Esophagus muscularis mucosa (tissue), 4 donors: ENCODE data around the gene EFNA4. TPM values are rescaled to one million over a fixed set of nuclear protein-coding genes. Genes with fewer than 3 reads are reported as not detected.

Experiments used
- DNase-seq: peaks from one replicate; pipeline ENCODE4 v3.0.0-alpha.2; 2017; ENCODE audit errors: extremely low spot score
- H3K27ac ChIP-seq, 4 donors: fragments of 200-600 bp; sonication (generic); replicated peaks in 1 of 4; 1 replicate in 3 of 4; 2 replicates in 1 of 4; pipeline ENCODE4 v1.5.1; 2016 to 2019; ENCODE audit warnings: mild to moderate bottlenecking in 1 of 4
- H3K27me3 ChIP-seq, 4 donors: fragments of 200-600 bp; sonication (generic); one replicate each; pipeline versions ENCODE4 v1.5.1 to v1.6.0; 2016 to 2019
- H3K36me3 ChIP-seq, 4 donors: fragments of 200-600 bp; sonication (generic); one replicate each; pipeline ENCODE4 v1.5.1; 2016 to 2019
- H3K4me1 ChIP-seq, 4 donors: fragments of 200-600 bp; sonication (generic); one replicate each; pipeline ENCODE4 v1.5.1; 2016 to 2019
- H3K4me3 ChIP-seq, 4 donors: fragments of 200-600 bp; sonication (generic); 1 replicate in 2 of 4; 2 replicates in 2 of 4; pipeline ENCODE4 v1.5.1; 2016 to 2019; ENCODE audit warnings: mild to moderate bottlenecking in 4 of 4, moderate library complexity in 1 of 4
- H3K9me3 ChIP-seq, 4 donors: fragments of 200-600 bp; sonication (generic); 1 replicate in 3 of 4; 2 replicates in 1 of 4; pipeline ENCODE4 v1.5.1; 2016 to 2019
- CTCF ChIP-seq, 3 experiments: fragments of 200-600 bp in 2 of 3; fragments of 450-650 bp in 1 of 3; sonication (generic) in 2 of 3; IDR thresholded peaks; one replicate each; pipeline ENCODE4 v1.5.1; 2017 to 2019; ENCODE audit warnings: antibody characterized with exemption in 3 of 3, mild to moderate bottlenecking in 2 of 3, moderate library complexity in 1 of 3
- EP300 ChIP-seq: sonication (generic); formaldehyde crosslinking; IDR thresholded peaks from one replicate; pipeline ENCODE4 v1.6.1; 2017; ENCODE audit warnings: antibody characterized with exemption
- POLR2A ChIP-seq: fragments of 450-650 bp; IDR thresholded peaks from one replicate; pipeline ENCODE4 v1.6.1; 2017; ENCODE audit warnings: antibody characterized with exemption, moderate library complexity, mild to moderate bottlenecking, low read depth
- POLR2AphosphoS5 ChIP-seq, 2 donors: sonication (generic); formaldehyde crosslinking; IDR thresholded peaks; one replicate each; pipeline ENCODE4 v1.6.1; 2017; ENCODE audit warnings: antibody characterized with exemption in 2 of 2
- WGBS: methylation state at CpG from one replicate; pipeline ENCODE4 v1.1.5; 2018; 5-methylcytosine and 5-hydroxymethylcytosine counted together
- intact Hi-C: fragments of 100-400 bp; cut with DNase I; formaldehyde crosslinking; loops from one replicate; pipeline ENCODE4 v1.15.1; 2023
- total RNA-seq, 4 donors: library from RNA; depleted of rRNA; stranded (reverse); fragments of >200 nt; gene quantifications; one replicate each; pipeline versions ENCODE4 v1.1.0 to v1.2.1, GENCODE V29; 2016

EFNA4 gene
- total RNA-seq, 4 donors from 2014 or later, result 0.83 to 4.5 (median 3.2) TPM

GRCh38 chr1:155033524-155033923, 30.0 kb upstream of the EFNA4 start, which contains the start of the genes DCST1 and DCST2:
Gene DCST1, plus strand, starts transcription at chr1:155033824. Its CDS starts 213 bp downstream, at chr1:155034037.
Gene DCST2, minus strand, starts transcription at chr1:155033781. Its CDS starts 80 bp downstream, at chr1:155033701.
- 98% methylated on average over 9 of the region's 9 CpGs for WGBS
- TF ChIP-seq CTCF (IDR thresholded peaks at IDR 0.05) (no peak), POLR2A (no peak), POLR2AphosphoS5 (IDR thresholded peaks at IDR 0.05) (no peak)
- peaks cover 0 to 5% (median 3%) of the 10 kb centered on the region in 4 donors for H3K4me1 ChIP-seq
- no peaks in the 10 kb centered on the region for H3K9me3 ChIP-seq
- no peaks in the 10 kb centered on the region for H3K27me3 ChIP-seq
- intact Hi-C loops, result no loop called here
- no peak for DNase-seq
- no peaks in the 10 kb centered on the region for H3K36me3 ChIP-seq
- no peak within 1 kb of the TSS for H3K27ac ChIP-seq
- no peak within 1 kb of the TSS for H3K4me3 ChIP-seq

- no peak for DNase-seq
- no peak overlapping the region for H3K4me3 ChIP-seq
- intact Hi-C loops, result no loop called here
- no peaks in the 10 kb centered on the region for H3K36me3 ChIP-seq
- peaks cover 4 to 13% (median 11%) of the 10 kb centered on the region in 4 donors for H3K4me1 ChIP-seq
- TF ChIP-seq POLR2A (no peak), EP300 (no peak), CTCF (IDR thresholded peaks at IDR 0.05) (no peak), POLR2AphosphoS5 (IDR thresholded peaks at IDR 0.05) (no peak)
- WGBS, result 82% methylated on average over 18 of the region's 20 CpGs
- no peak overlapping the region for H3K27ac ChIP-seq
- no peaks in the 10 kb centered on the region for H3K27me3 ChIP-seq
- H3K9me3 ChIP-seq, result no peaks in the 10 kb centered on the region
Measured at GRCh38 chr1:155034318-155035208, 29.0 kb upstream of the EFNA4 start.

GRCh38 chr1:155035936-155036335, 27.6 kb upstream of the EFNA4 start:
- Histone ChIP-seq H3K9me3 (no peaks in the 10 kb centered on the region), H3K4me1 (peaks cover 4 to 13% (median 11%) of the 10 kb centered on the region in 4 donors), H3K27me3 (no peaks in the 10 kb centered on the region), H3K36me3 (no peaks in the 10 kb centered on the region), H3K27ac (no peak overlapping the region), H3K4me3 (no peak overlapping the region)
- no peak for TF ChIP-seq POLR2A
- no peak for TF ChIP-seq POLR2AphosphoS5 (IDR thresholded peaks at IDR 0.05)
- no peak for TF ChIP-seq EP300
- TF ChIP-seq CTCF (IDR thresholded peaks at IDR 0.05), result no peak
- DNase-seq, result no peak
- 70% methylated on average over 2 of the region's 2 CpGs for WGBS
- intact Hi-C loops, result no loop called here

GRCh38 chr1:155037043-155037442, 26.5 kb upstream of the EFNA4 start:
- Histone ChIP-seq H3K4me3 (no peak overlapping the region), H3K27ac (no peak overlapping the region), H3K36me3 (no peaks in the 10 kb centered on the region), H3K4me1 (peaks cover 4 to 13% (median 11%) of the 10 kb centered on the region in 4 donors), H3K9me3 (no peaks in the 10 kb centered on the region), H3K27me3 (no peaks in the 10 kb centered on the region)
- WGBS, result 89% methylated on average over 1 of the region's 3 CpGs
- TF ChIP-seq POLR2AphosphoS5 (IDR thresholded peaks at IDR 0.05), result no peak
- no peak for TF ChIP-seq EP300
- no peak for TF ChIP-seq POLR2A
- DNase-seq, result no peak
- intact Hi-C loops, result no loop called here

- no peaks in the 10 kb centered on the region for H3K27me3 ChIP-seq
- WGBS, result 90% methylated on average over 6 of the region's 6 CpGs
- no peaks in the 10 kb centered on the region for H3K36me3 ChIP-seq
- H3K4me3 ChIP-seq, result no peak overlapping the region
- no peak overlapping the region for H3K27ac ChIP-seq
- DNase-seq, result no peak
- H3K9me3 ChIP-seq, result no peaks in the 10 kb centered on the region
- intact Hi-C loops, result no loop called here
- peaks cover 4 to 13% (median 11%) of the 10 kb centered on the region in 4 donors for H3K4me1 ChIP-seq
- TF ChIP-seq EP300 (no peak), CTCF (IDR thresholded peaks at IDR 0.05) (no peak)
Measured at GRCh38 chr1:155037851-155038441, 25.6 kb upstream of the EFNA4 start.
